22Rv1 (cell line): ENCODE measurements around the gene UBL7.

Source experiments
- ZFX ChIP-seq: fragments of 450-650 bp; IDR thresholded peaks from 2 replicates; pipeline ENCODE4 v1.6.1; 2017; ENCODE audit warnings: antibody characterized with exemption, borderline replicate concordance
- TF ChIP-seq, protein P1 (sequence below): fragments of 450-650 bp; IDR thresholded peaks from 2 replicates; pipeline ENCODE4 v1.5.1; 2017; ENCODE audit warnings: mild to moderate bottlenecking

DNA sequence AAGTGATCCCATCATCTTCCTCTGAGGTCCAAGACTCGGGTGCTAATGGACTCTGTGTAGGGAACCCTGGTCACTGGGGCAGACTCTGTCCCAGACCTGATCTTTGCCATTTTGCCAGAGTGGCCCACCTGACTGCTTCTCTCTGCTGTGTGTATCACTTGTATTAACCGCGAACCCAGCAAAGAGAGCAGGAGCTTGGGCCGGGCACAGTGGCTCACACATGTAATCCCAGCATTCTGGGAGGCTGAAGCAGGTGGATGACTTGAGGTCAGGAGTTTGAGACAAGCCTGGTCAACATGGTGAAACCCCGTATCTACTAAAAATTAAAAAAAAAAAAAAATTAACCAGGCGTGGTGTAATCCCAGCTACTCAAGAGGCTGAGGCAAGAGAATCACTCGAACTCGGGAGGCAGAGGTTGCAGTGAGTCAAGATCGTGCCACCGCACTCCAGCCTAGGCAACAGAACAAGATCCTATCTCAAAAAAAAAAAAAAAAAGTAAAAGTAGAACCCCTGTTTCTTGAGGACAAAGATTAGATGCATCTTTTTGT, 60.6 kb downstream of the UBL7 start:
- TF ChIP-seq, protein P1, sequence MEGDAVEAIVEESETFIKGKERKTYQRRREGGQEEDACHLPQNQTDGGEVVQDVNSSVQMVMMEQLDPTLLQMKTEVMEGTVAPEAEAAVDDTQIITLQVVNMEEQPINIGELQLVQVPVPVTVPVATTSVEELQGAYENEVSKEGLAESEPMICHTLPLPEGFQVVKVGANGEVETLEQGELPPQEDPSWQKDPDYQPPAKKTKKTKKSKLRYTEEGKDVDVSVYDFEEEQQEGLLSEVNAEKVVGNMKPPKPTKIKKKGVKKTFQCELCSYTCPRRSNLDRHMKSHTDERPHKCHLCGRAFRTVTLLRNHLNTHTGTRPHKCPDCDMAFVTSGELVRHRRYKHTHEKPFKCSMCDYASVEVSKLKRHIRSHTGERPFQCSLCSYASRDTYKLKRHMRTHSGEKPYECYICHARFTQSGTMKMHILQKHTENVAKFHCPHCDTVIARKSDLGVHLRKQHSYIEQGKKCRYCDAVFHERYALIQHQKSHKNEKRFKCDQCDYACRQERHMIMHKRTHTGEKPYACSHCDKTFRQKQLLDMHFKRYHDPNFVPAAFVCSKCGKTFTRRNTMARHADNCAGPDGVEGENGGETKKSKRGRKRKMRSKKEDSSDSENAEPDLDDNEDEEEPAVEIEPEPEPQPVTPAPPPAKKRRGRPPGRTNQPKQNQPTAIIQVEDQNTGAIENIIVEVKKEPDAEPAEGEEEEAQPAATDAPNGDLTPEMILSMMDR, result no peak
- no peak for TF ChIP-seq ZFX
